Effector memory CD8-positive, alpha-beta T cell (primary cell): ENCODE results near the gene LILRB3.
A peak's percentile ranks its signal among the peaks of the same experiment; 100 is the strongest.
"Not testable (repeated sequence)": the region's sequence is repeated elsewhere in the genome, so short reads cannot be mapped to it uniquely, and the experiment has no call there.

Source experiments
- ATAC-seq: fragments of 150-1000 bp; cut with Tn5 transposase; replicated peaks from 2 replicates; pipeline ENCODE4 v1.10.0; 2021; ENCODE audit warnings: mild to moderate bottlenecking, moderate library complexity
- DNase-seq, 3 experiments: peaks; one replicate each; pipeline ENCODE4 v3.0.0; 2021
- H3K27ac Mint-ChIP-seq, 2 donors: one replicate each; pipeline ENCODE4 v1.8.0; 2022; ENCODE audit warnings: mild to moderate bottlenecking in 2 of 2, mixed read lengths in 2 of 2, moderate library complexity in 2 of 2
- H3K27me3 Mint-ChIP-seq, 2 donors: one replicate each; pipeline ENCODE4 v1.8.0; 2022; ENCODE audit warnings: mixed read lengths in 2 of 2
- H3K36me3 Mint-ChIP-seq: one replicate; pipeline ENCODE4 v1.8.0; 2022; ENCODE audit warnings: mild to moderate bottlenecking, moderate library complexity, mixed read lengths; ENCODE audit not compliant: insufficient read depth
- H3K4me1 Mint-ChIP-seq, 2 donors: one replicate each; pipeline ENCODE4 v1.8.0; 2022; ENCODE audit warnings: low read depth in 2 of 2, mixed read lengths in 2 of 2
- H3K4me3 Mint-ChIP-seq, 2 donors: one replicate each; pipeline ENCODE4 v1.8.0; 2022; ENCODE audit warnings: mild to moderate bottlenecking in 2 of 2, mixed read lengths in 2 of 2, moderate library complexity in 2 of 2
- H3K9me3 Mint-ChIP-seq, 2 donors: one replicate each; pipeline ENCODE4 v1.8.0; 2022; ENCODE audit warnings: mixed read lengths in 2 of 2

The LILRB3 gene

GRCh38 chr19:54253331-54254194 lies 30.8 kb upstream of the LILRB3 start:
- no peak overlapping the region for H3K27ac Mint-ChIP-seq
- DNase-seq (no peak), ATAC-seq (no peak)
- no peak overlapping the region for H3K4me3 Mint-ChIP-seq
- no peaks in the 10 kb centered on the region for H3K36me3 Mint-ChIP-seq
- H3K4me1 Mint-ChIP-seq, result peaks cover 0 to 4% of the 10 kb centered on the region in 2 donors
- H3K27me3 Mint-ChIP-seq, result peaks cover 32 to 43% of the 10 kb centered on the region in 2 donors
- H3K9me3 Mint-ChIP-seq, result no peaks in the 10 kb centered on the region

GRCh38 chr19:54252845-54253244 lies 30.0 kb upstream of the LILRB3 start:
- no peak overlapping the region for H3K4me3 Mint-ChIP-seq
- H3K27me3 Mint-ChIP-seq, result peaks cover 32 to 41% of the 10 kb centered on the region in 2 donors
- H3K9me3 Mint-ChIP-seq, result no peaks in the 10 kb centered on the region
- ATAC-seq (no peak), DNase-seq (no peak)
- H3K27ac Mint-ChIP-seq, result no peak overlapping the region
- no peaks in the 10 kb centered on the region for H3K36me3 Mint-ChIP-seq
- peaks cover 5 to 11% of the 10 kb centered on the region in 2 donors for H3K4me1 Mint-ChIP-seq

DNA sequence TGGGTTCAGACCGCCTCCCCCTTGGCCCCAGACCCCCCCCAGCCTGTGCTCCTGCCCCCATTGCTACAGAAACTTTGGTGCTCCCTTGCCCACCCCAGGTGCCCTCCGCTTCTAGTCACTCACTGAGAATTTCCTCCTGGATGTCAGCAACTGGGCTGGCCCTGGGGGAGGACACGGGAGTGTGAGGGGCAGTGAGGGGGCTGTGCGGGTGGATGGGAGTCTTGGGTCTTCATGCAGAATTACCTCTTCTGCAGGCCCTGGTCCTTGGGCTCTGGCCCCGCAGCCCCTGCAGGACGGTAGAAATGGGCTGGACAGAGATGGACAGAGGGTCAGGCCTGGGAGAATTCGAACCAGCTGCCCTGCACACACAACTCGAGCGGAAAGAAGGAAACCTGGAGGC lies 29.4 kb upstream of the LILRB3 start:
- no peak overlapping the region for H3K27ac Mint-ChIP-seq
- H3K36me3 Mint-ChIP-seq, result no peaks in the 10 kb centered on the region
- H3K4me3 Mint-ChIP-seq, result no peak overlapping the region
- no peak for ATAC-seq
- H3K9me3 Mint-ChIP-seq, result no peaks in the 10 kb centered on the region
- DNase-seq, result no peak
- peaks cover 10 to 15% of the 10 kb centered on the region in 2 donors for H3K4me1 Mint-ChIP-seq
- H3K27me3 Mint-ChIP-seq, result peaks cover 32 to 35% of the 10 kb centered on the region in 2 donors

DNA sequence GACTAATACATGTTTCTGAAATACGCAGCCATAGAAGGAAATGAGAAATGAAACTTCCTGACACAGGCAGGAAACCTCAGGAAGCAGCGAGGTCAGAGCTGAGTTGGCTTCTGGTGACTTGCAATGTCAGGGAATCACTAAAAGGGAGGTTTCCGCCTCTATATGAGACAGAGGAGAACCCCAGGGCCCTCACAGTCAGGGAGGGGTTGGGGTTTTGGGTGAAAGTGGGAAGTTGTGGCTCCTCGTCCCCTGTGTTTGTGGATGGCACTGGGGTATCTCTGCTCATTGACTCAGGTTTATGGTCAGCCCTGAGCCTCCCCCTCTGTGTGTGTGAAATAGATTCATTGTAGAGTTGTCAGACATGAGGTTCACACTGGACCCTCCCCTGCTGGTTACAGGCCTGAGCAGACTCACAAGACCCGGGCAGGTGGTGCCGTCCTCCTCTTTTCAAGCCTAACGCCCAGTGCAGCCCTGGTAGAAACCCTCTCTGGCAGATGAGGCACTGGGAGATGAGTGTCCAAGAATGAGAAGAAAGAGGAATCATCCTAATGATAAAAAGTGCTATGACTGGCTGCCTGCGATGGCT lies 25.3 kb upstream of the LILRB3 start:
- Mint-ChIP-seq H3K36me3 (no peaks in the 10 kb centered on the region), H3K9me3 (no peaks in the 10 kb centered on the region), H3K4me3 (peak overlapping the region; percentile 46 to 53), H3K4me1 (peaks cover 10 to 12% of the 10 kb centered on the region in 2 donors), H3K27ac (peak overlapping the region; percentile 70 to 86), H3K27me3 (peaks cover 9 to 31% of the 10 kb centered on the region in 2 donors)
- DNase-seq (no peak), ATAC-seq (peak; percentile 72)

DNA sequence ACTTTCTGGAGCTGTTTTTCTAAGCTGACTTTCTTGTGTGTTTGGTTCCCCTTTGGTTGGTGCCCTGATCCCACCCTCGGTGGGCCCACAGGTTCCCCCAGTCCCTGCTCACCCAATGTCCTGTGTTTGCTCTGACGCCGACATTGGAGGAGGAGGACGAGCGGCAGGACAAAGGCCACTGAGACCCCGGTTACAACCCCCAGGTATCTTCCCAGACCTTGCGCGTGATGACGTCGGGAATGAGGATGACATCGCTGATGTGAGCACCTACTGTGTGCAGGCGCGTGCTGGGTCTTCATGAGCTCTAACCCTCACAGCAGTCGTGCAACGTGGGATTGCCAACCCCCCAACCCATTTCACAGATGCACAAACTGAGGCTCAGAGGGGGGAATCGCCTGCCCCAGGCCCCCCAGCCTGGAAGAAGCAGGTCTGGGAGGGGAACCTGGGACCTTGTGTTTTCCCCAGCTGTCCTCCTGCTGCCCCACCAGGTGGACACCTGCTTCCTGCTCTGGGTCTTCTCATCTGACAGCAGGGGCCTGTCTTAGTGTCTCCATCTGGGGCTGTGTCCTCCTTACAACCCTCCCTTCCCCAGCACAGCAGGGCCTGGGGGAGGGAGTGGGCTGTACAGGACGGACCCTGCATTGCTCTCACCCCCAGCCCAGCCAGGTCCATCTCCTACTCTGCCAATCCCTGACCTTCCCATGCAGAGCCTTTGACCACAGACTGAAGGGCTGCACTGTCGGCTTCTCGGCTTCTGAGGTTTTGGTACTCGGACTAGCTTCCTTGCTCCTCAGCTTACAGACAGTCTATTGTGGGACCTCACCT lies 24.5 kb upstream of the LILRB3 start:
- H3K4me1 Mint-ChIP-seq, result peaks cover 10 to 12% of the 10 kb centered on the region in 2 donors
- H3K27me3 Mint-ChIP-seq, result peaks cover 1 to 25% of the 10 kb centered on the region in 2 donors
- peak overlapping the region; percentile 46 to 53 for H3K4me3 Mint-ChIP-seq
- no peak for DNase-seq
- no peak for ATAC-seq
- H3K36me3 Mint-ChIP-seq, result no peaks in the 10 kb centered on the region
- H3K27ac Mint-ChIP-seq, result peak overlapping the region; percentile 70 to 86
- H3K9me3 Mint-ChIP-seq, result no peaks in the 10 kb centered on the region

- Mint-ChIP-seq H3K27ac (no peak overlapping the region), H3K9me3 (no peaks in the 10 kb centered on the region), H3K27me3 (peaks cover 0 to 18% of the 10 kb centered on the region in 2 donors), H3K4me1 (peaks cover 10 to 12% of the 10 kb centered on the region in 2 donors), H3K36me3 (no peaks in the 10 kb centered on the region), H3K4me3 (no peak overlapping the region)
- no peak for DNase-seq
- no peak for ATAC-seq
Measured at GRCh38 chr19:54245936-54246335, 23.1 kb upstream of the LILRB3 start.

GRCh38 chr19:54243809-54244208 lies 21.0 kb upstream of the LILRB3 start:
- DNase-seq, H3K27ac Mint-ChIP-seq, ATAC-seq, H3K4me3 Mint-ChIP-seq, H3K36me3 Mint-ChIP-seq, H3K9me3 Mint-ChIP-seq: not testable (repeated sequence)
- Mint-ChIP-seq H3K27me3 (peaks cover 10 to 19% of the 10 kb centered on the region in 2 donors), H3K4me1 (peaks cover 10 to 12% of the 10 kb centered on the region in 2 donors)

- not testable (repeated sequence) for H3K4me3 Mint-ChIP-seq, H3K27ac Mint-ChIP-seq, H3K9me3 Mint-ChIP-seq, DNase-seq, H3K4me1 Mint-ChIP-seq, H3K36me3 Mint-ChIP-seq
- peak; percentile 62 for ATAC-seq
- peaks cover 13 to 19% of the 10 kb centered on the region in 2 donors for H3K27me3 Mint-ChIP-seq
Measured at GRCh38 chr19:54242646-54243045, 19.8 kb upstream of the LILRB3 start, which contains the start of gene LILRA6. Gene LILRA6 (minus strand): TSS chr19:54242790.

DNA sequence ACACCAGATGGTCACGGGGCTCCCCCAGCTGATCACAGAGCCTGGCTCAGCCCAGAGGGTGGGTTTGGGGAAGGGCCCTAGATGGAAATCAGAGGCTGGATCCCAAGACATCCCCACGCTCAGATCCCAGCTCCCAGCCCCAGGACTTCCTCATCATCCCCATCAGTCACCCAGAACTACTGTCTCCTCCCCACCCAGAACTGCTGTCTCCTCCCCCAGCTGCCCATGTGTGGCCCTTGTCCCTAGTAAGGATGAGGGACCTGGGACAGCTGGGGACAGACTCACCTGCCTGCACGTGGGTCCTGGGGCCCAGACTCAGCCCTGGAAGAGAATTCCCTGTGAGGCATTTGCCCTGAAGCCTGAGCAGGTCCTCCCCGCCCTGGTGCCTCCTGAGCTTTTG lies 19.4 kb upstream of the LILRB3 start:
- H3K27ac Mint-ChIP-seq, DNase-seq, H3K36me3 Mint-ChIP-seq, H3K4me1 Mint-ChIP-seq, H3K4me3 Mint-ChIP-seq, ATAC-seq, H3K9me3 Mint-ChIP-seq: not testable (repeated sequence)
- H3K27me3 Mint-ChIP-seq, result peaks cover 13 to 19% of the 10 kb centered on the region in 2 donors

GRCh38 chr19:54240372-54241336 lies 17.8 kb upstream of the LILRB3 start:
- DNase-seq, H3K4me1 Mint-ChIP-seq, H3K9me3 Mint-ChIP-seq, ATAC-seq, H3K4me3 Mint-ChIP-seq, H3K27ac Mint-ChIP-seq, H3K36me3 Mint-ChIP-seq: not testable (repeated sequence)
- peaks cover 13 to 24% of the 10 kb centered on the region in 2 donors for H3K27me3 Mint-ChIP-seq

- not testable (repeated sequence) for H3K36me3 Mint-ChIP-seq, H3K9me3 Mint-ChIP-seq, H3K4me3 Mint-ChIP-seq, H3K4me1 Mint-ChIP-seq, ATAC-seq, DNase-seq
- peaks cover 13 to 19% of the 10 kb centered on the region in 2 donors for H3K27me3 Mint-ChIP-seq
- peak overlapping the region in 1 of 2 donors; percentile 81 for H3K27ac Mint-ChIP-seq
Measured at GRCh38 chr19:54239491-54240371, 16.9 kb upstream of the LILRB3 start.

DNA sequence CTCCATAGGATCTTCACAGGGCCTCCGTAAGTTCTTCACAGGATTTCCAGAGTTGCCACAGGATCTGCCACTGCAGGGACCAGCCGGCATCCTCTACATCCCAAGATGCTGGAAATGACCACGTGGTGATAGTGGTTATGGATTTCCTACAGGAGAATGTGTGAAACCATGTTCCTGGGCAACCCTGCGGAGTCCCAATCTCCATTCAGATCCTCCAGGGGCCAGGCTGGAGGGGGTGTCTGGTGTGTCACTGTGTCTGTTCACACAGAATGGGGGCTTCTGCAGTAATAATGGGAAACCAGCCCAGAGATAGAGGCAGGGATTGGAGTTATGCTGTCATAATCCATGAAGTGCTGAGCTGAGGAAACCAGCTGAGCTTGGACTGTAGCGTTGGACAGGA lies 11.1 kb upstream of the LILRB3 start:
- Mint-ChIP-seq H3K4me3 (no peak overlapping the region), H3K27me3 (peaks cover 30 to 40% of the 10 kb centered on the region in 2 donors), H3K27ac (no peak overlapping the region), H3K36me3 (no peaks in the 10 kb centered on the region), H3K4me1 (peaks cover 3 to 4% of the 10 kb centered on the region in 2 donors), H3K9me3 (no peaks in the 10 kb centered on the region)
- no peak for DNase-seq
- ATAC-seq, result no peak
